RWPE2 (cell line): ENCODE data around the gene ZC3HAV1.

Experiments used
- ATAC-seq: fragments of 200-7000 bp; cut with Tn5 transposase; 3 replicates; pipeline ENCODE4 v1.9.1; 2021; ENCODE audit warnings: low read depth
- DNase-seq: peaks from one replicate; pipeline ENCODE4 v3.0.0-alpha.2; 2020; ENCODE audit warnings: low spot score
- H3K27ac ChIP-seq: fragments of 450-650 bp; 2 replicates; pipeline ENCODE4 v1.5.1; 2017; ENCODE audit warnings: mild to moderate bottlenecking; ENCODE audit not compliant: poor library complexity, severe bottlenecking
- H3K27me3 ChIP-seq: fragments of 250-450 bp; sonication (Bioruptor Pico); 2 replicates; pipeline ENCODE4 v1.5.1; 2021; ENCODE audit warnings: mild to moderate bottlenecking, moderate library complexity; ENCODE audit not compliant: insufficient read depth, poor library complexity, severe bottlenecking
- H3K36me3 ChIP-seq: fragments of 250-450 bp; sonication (Bioruptor Pico); 2 replicates; pipeline ENCODE4 v1.5.1; 2020; ENCODE audit warnings: low read depth, mild to moderate bottlenecking, moderate library complexity
- H3K4me1 ChIP-seq: fragments of 250-450 bp; sonication (Bioruptor Pico); 2 replicates; pipeline ENCODE4 v1.5.1; 2021; ENCODE audit warnings: mild to moderate bottlenecking, moderate library complexity; ENCODE audit not compliant: insufficient read depth, poor library complexity, severe bottlenecking
- H3K4me3 ChIP-seq: fragments of 250-450 bp; sonication (Bioruptor Pico); 2 replicates; pipeline ENCODE4 v1.5.1; 2021; ENCODE audit warnings: mild to moderate bottlenecking, moderate library complexity; ENCODE audit not compliant: severe bottlenecking
- H3K9me3 ChIP-seq: fragments of 250-450 bp; sonication (Bioruptor Pico); 2 replicates; pipeline ENCODE4 v1.5.1; 2021; ENCODE audit warnings: mild to moderate bottlenecking, moderate library complexity; ENCODE audit not compliant: severe bottlenecking
- CTCF ChIP-seq: fragments of 450-650 bp; IDR thresholded peaks from one replicate; pipeline ENCODE4 v1.5.1; 2017; ENCODE audit warnings: mild to moderate bottlenecking, moderate library complexity; ENCODE audit not compliant: poor library complexity, severe bottlenecking

ZC3HAV1 gene

GRCh38 chr7:139109188-139109982, at the start of gene ZC3HAV1:
TSS of gene ZC3HAV1 (minus strand) at chr7:139109720. CDS start at chr7:139109331, 389 bp downstream.
- Histone ChIP-seq H3K27me3 (no peaks in the 10 kb centered on the region), H3K4me1 (peaks cover 22% of the 10 kb centered on the region), H3K36me3 (peaks cover 14% of the 10 kb centered on the region), H3K4me3 (peak within 1 kb of the TSS; percentile 77), H3K27ac (peak within 1 kb of the TSS; percentile 78), H3K9me3 (no peaks in the 10 kb centered on the region)
- DNase-seq (peak; percentile 83), ATAC-seq (peak; percentile 85)
- TF ChIP-seq CTCF: no peak

GRCh38 chr7:139153832-139154231, 44.3 kb upstream of the ZC3HAV1 start:
- Histone ChIP-seq H3K27ac (no peak overlapping the region), H3K36me3 (peaks cover 13% of the 10 kb centered on the region), H3K27me3 (no peaks in the 10 kb centered on the region), H3K4me1 (no peaks in the 10 kb centered on the region), H3K4me3 (no peak overlapping the region), H3K9me3 (no peaks in the 10 kb centered on the region)
- DNase-seq (no peak), ATAC-seq (peak; percentile 35; the same call in 2 of the 3 replicates)
- no peak for TF ChIP-seq CTCF

- Histone ChIP-seq H3K27me3 (no peaks in the 10 kb centered on the region), H3K4me1 (no peaks in the 10 kb centered on the region), H3K4me3 (no peak overlapping the region), H3K36me3 (peaks cover 22% of the 10 kb centered on the region), H3K9me3 (no peaks in the 10 kb centered on the region), H3K27ac (no peak overlapping the region)
- no peak for TF ChIP-seq CTCF
- DNase-seq: no peak
- ATAC-seq: no peak
Observed at GRCh38 chr7:139152149-139152548, 42.6 kb upstream of the ZC3HAV1 start.

- no peak for DNase-seq
- Histone ChIP-seq H3K4me1 (no peaks in the 10 kb centered on the region), H3K4me3 (no peak overlapping the region), H3K9me3 (no peaks in the 10 kb centered on the region), H3K27ac (no peak overlapping the region), H3K27me3 (no peaks in the 10 kb centered on the region), H3K36me3 (peaks cover 28% of the 10 kb centered on the region)
- TF ChIP-seq CTCF: no peak
- ATAC-seq: no peak
Observed at GRCh38 chr7:139139150-139139549, 29.6 kb upstream of the ZC3HAV1 start.
